Spleen (tissue), 11 donors: ENCODE results near the gene NFIL3. TPM values are rescaled to one million over a fixed set of nuclear protein-coding genes. Genes with fewer than 3 reads are reported as not detected.
"Not testable (repeated sequence)": the region's sequence is repeated elsewhere in the genome, so short reads cannot be mapped to it uniquely, and the experiment has no call there.

Experiments
- DNase-seq: peaks from one replicate; pipeline ENCODE4 v3.0.0-alpha.2; 2020
- H3K27ac ChIP-seq, 8 donors: fragments of 200-600 bp; sonication (generic) in 7 of 8; 1 replicate in 4 of 8; 2 replicates in 4 of 8; pipeline versions ENCODE4 v1.5.0 to v1.8.0; 2016 to 2021; ENCODE audit warnings: inconsistent platforms in 4 of 8, mild to moderate bottlenecking in 4 of 8, moderate library complexity in 1 of 8
- H3K27me3 ChIP-seq, 7 donors: fragments of 200-600 bp; sonication (generic) in 6 of 7; replicated peaks in 1 of 7; 1 replicate in 4 of 7; 2 replicates in 3 of 7; pipeline versions ENCODE4 v1.5.0 to v1.8.0; 2016 to 2021; ENCODE audit warnings: inconsistent platforms in 3 of 7, mild to moderate bottlenecking in 1 of 7
- H3K36me3 ChIP-seq, 6 donors: fragments of 200-600 bp; sonication (generic) in 5 of 6; 1 replicate in 4 of 6; 2 replicates in 2 of 6; pipeline versions ENCODE4 v1.5.0 to v1.8.0; 2016 to 2021; ENCODE audit warnings: inconsistent platforms in 2 of 6
- H3K4me1 ChIP-seq, 6 donors: fragments of 200-600 bp; sonication (generic) in 5 of 6; 1 replicate in 3 of 6; 2 replicates in 3 of 6; pipeline versions ENCODE4 v1.5.0 to v1.8.0; 2016 to 2021; ENCODE audit warnings: inconsistent platforms in 3 of 6
- H3K4me3 ChIP-seq, 8 donors: fragments of 200-600 bp; sonication (generic) in 7 of 8; 1 replicate in 4 of 8; 2 replicates in 4 of 8; pipeline versions ENCODE4 v1.5.0 to v1.8.0; 2016 to 2021; ENCODE audit warnings: inconsistent platforms in 4 of 8, mild to moderate bottlenecking in 4 of 8, moderate library complexity in 2 of 8
- H3K9me3 ChIP-seq, 8 donors: fragments of 200-600 bp; sonication (generic) in 7 of 8; 1 replicate in 4 of 8; 2 replicates in 4 of 8; pipeline versions ENCODE4 v1.5.0 to v1.8.0; 2016 to 2021; ENCODE audit warnings: inconsistent platforms in 4 of 8
- CTCF ChIP-seq, 11 experiments: fragments of 200-600 bp in 7 of 11; fragments of 450-650 bp in 4 of 11; sonication (generic) in 4 of 11; IDR thresholded peaks in 8 of 11; conservative IDR thresholded peaks in 3 of 11; 1 replicate in 7 of 11; 2 replicates in 4 of 11; pipeline versions ENCODE4 v1.4.0 to v1.8.0; 2016 to 2021; ENCODE audit warnings: antibody characterized with exemption in 11 of 11, inconsistent platforms in 4 of 11, mild to moderate bottlenecking in 1 of 11
- POLR2A ChIP-seq, 3 donors: fragments of 450-650 bp; IDR thresholded peaks; one replicate each; pipeline ENCODE4 v1.5.1; 2017; ENCODE audit warnings: antibody characterized with exemption in 3 of 3, mild to moderate bottlenecking in 1 of 3
- POLR2AphosphoS5 ChIP-seq, 3 donors: sonication (generic); formaldehyde crosslinking; IDR thresholded peaks; one replicate each; pipeline ENCODE4 v1.5.1; 2017; ENCODE audit warnings: antibody characterized with exemption in 3 of 3
- WGBS, 5 donors: extraction: QIAGEN DNeasy Blood & Tissue Kit in 3 of 5; methylation state at CpG; one replicate each; pipeline versions ENCODE4 v1.1.5 to v1.1.7; 2013 to 2018; 5-methylcytosine and 5-hydroxymethylcytosine counted together
- intact Hi-C: fragments of 100-400 bp; cut with DNase I; formaldehyde crosslinking; loops from one replicate; pipeline ENCODE4 v1.15.0; 2023; ENCODE audit warnings: low total_unique reads
- polyA plus RNA-seq, 3 donors: library from polyadenylated mRNA; stranded (reverse); fragments of 200-250 nt; gene quantifications; one replicate each; pipeline ENCODE4 v1.2.1, GENCODE V29; 2013
- total RNA-seq, 7 donors: library from RNA; depleted of rRNA in 3 of 7; stranded (reverse); fragments of >200 nt in 3 of 7; fragmentation: NEBNext Ultra II Directional in 4 of 7; extraction: Animal tissue kit (Norgen Biotek cat#: 25700) in 4 of 7; gene quantifications; one replicate each; pipeline versions ENCODE4 v1.1.0 to v1.2.1, GENCODE V29; 2016 to 2021
- donor health status: healthy with polysubstance abuse.
- donor health status: DM: no; HTN: no; CAD: no; lungs with moderate emphysema.
- donor health status: DM: no; HTN: no; CAD: no.
- donor health status: Bipolar disorder and iron deficiency.
- donor health status: healthy.
- donor health status: DM: no; HTN: no; CAD: no.
- donor health status: DM: yes; HTN: yes; CAD: no.

The NFIL3 gene
- total and polyA plus RNA-seq, 10 donors = 4.7 to 41.9 (median 17.8) TPM

- H3K9me3 ChIP-seq = no peaks in the 10 kb centered on the region
- DNase-seq = no peak
- TF ChIP-seq CTCF (IDR thresholded peaks at IDR 0.05 in 8 of 11, conservative IDR thresholded peaks at IDR 0.05 in 3 of 11) = no peak
- no peak for TF ChIP-seq POLR2AphosphoS5 (IDR thresholded peaks at IDR 0.05)
- no peak for TF ChIP-seq POLR2A (IDR thresholded peaks at IDR 0.05)
- no peaks in the 10 kb centered on the region for H3K27me3 ChIP-seq
- no peak overlapping the region for H3K4me3 ChIP-seq
- H3K27ac ChIP-seq = no peak overlapping the region
- intact Hi-C loops = no loop called here
- H3K4me1 ChIP-seq = peaks cover 0 to 10% (median under 1%) of the 10 kb centered on the region in 6 donors
- no peaks in the 10 kb centered on the region for H3K36me3 ChIP-seq
Observed at GRCh38 chr9:91383577-91383976, 40.1 kb downstream of the NFIL3 start.

GRCh38 chr9:91382298-91382697 lies 41.3 kb downstream of the NFIL3 start:
- Histone ChIP-seq H3K4me3 (no peak overlapping the region), H3K4me1 (peaks cover 0 to 15% (median 5%) of the 10 kb centered on the region in 6 donors), H3K9me3 (peaks cover 0 to 7% (median 0%) of the 10 kb centered on the region in 8 donors), H3K27ac (no peak overlapping the region), H3K36me3 (no peaks in the 10 kb centered on the region), H3K27me3 (no peaks in the 10 kb centered on the region)
- WGBS, 5 donors = 92 to 98% (median 94%) methylated on average over 4 of the region's 4 CpGs
- TF ChIP-seq CTCF (IDR thresholded peaks at IDR 0.05 in 8 of 11, conservative IDR thresholded peaks at IDR 0.05 in 3 of 11) = no peak
- no peak for TF ChIP-seq POLR2AphosphoS5 (IDR thresholded peaks at IDR 0.05)
- TF ChIP-seq POLR2A (IDR thresholded peaks at IDR 0.05) = no peak
- no peak for DNase-seq
- intact Hi-C loops = no loop called here

GRCh38 chr9:91379426-91379825 lies 44.2 kb downstream of the NFIL3 start:
- H3K9me3 ChIP-seq = peaks cover 0 to 7% (median 0%) of the 10 kb centered on the region in 8 donors
- no peak overlapping the region for H3K4me3 ChIP-seq
- no peak for TF ChIP-seq POLR2A (IDR thresholded peaks at IDR 0.05)
- TF ChIP-seq CTCF (IDR thresholded peaks at IDR 0.05 in 8 of 11, conservative IDR thresholded peaks at IDR 0.05 in 3 of 11) = no peak
- TF ChIP-seq POLR2AphosphoS5 (IDR thresholded peaks at IDR 0.05) = no peak
- no peak for DNase-seq
- 36 to 46% (median 36%) methylated on average over 3 of the region's 3 CpGs for WGBS, 5 donors
- intact Hi-C loops = no loop called here
- no peaks in the 10 kb centered on the region for H3K27me3 ChIP-seq
- peak overlapping the region in 1 of 8 donors; percentile 25 for H3K27ac ChIP-seq
- H3K36me3 ChIP-seq = no peaks in the 10 kb centered on the region
- peaks cover 0 to 21% (median 6%) of the 10 kb centered on the region in 6 donors for H3K4me1 ChIP-seq

GRCh38 chr9:91378695-91379127 lies 44.9 kb downstream of the NFIL3 start:
- H3K9me3 ChIP-seq = peaks cover 0 to 7% (median 0%) of the 10 kb centered on the region in 8 donors
- WGBS, 5 donors = 49 to 77% (median 61%) methylated on average over 2 of the region's 2 CpGs
- no peaks in the 10 kb centered on the region for H3K36me3 ChIP-seq
- H3K27ac ChIP-seq = peak overlapping the region in 1 of 8 donors; percentile 25
- peaks cover 0 to 21% (median 6%) of the 10 kb centered on the region in 6 donors for H3K4me1 ChIP-seq
- H3K27me3 ChIP-seq = no peaks in the 10 kb centered on the region
- intact Hi-C loops = no loop called here
- no peak for TF ChIP-seq POLR2AphosphoS5 (IDR thresholded peaks at IDR 0.05)
- TF ChIP-seq POLR2A (IDR thresholded peaks at IDR 0.05) = no peak
- no peak for TF ChIP-seq CTCF (IDR thresholded peaks at IDR 0.05 in 8 of 11, conservative IDR thresholded peaks at IDR 0.05 in 3 of 11)
- DNase-seq = no peak
- no peak overlapping the region for H3K4me3 ChIP-seq

- H3K27me3 ChIP-seq, H3K36me3 ChIP-seq, intact Hi-C loops, DNase-seq, H3K9me3 ChIP-seq, H3K4me3 ChIP-seq: not testable (repeated sequence)
- peaks cover 0 to 21% (median 6%) of the 10 kb centered on the region in 6 donors for H3K4me1 ChIP-seq
- H3K27ac ChIP-seq = peak overlapping the region in 1 of 8 donors; percentile 14
- 87 to 98% (median 92%) methylated on average over 3 of the region's 3 CpGs for WGBS, 5 donors
Observed at GRCh38 chr9:91378054-91378453, 45.6 kb downstream of the NFIL3 start.
